Neural progenitor cell (in vitro differentiated cells): Measurements from ENCODE around the gene MRGPRX2. TPM values are rescaled to one million over a fixed set of nuclear protein-coding genes. Genes with fewer than 3 reads are reported as not detected.

Experiments used
- DNase-seq: peaks from one replicate; pipeline ENCODE4 v3.0.0-alpha.2; 2016; ENCODE audit warnings: low spot score
- H2AFZ ChIP-seq: fragments of 200-600 bp; sonication (generic); replicated peaks from 2 replicates; pipeline ENCODE4 v1.6.1; 2016; ENCODE audit warnings: antibody characterized with exemption
- H3F3A ChIP-seq: fragments of 200-600 bp; sonication (generic); 2 replicates; pipeline ENCODE4 v1.6.1; 2016; ENCODE audit warnings: antibody characterized with exemption, low read depth
- H3K27ac ChIP-seq: fragments of 200-600 bp; sonication (generic); 2 replicates; pipeline ENCODE4 v1.5.1; 2016; ENCODE audit warnings: mild to moderate bottlenecking
- H3K27me3 ChIP-seq: fragments of 200-600 bp; sonication (generic); 2 replicates; pipeline ENCODE4 v1.6.1; 2016; ENCODE audit warnings: mild to moderate bottlenecking, moderate library complexity
- H3K36me3 ChIP-seq: fragments of 200-600 bp; sonication (generic); 2 replicates; pipeline ENCODE4 v1.5.1; 2016
- H3K4me1 ChIP-seq: fragments of 200-600 bp; sonication (generic); 2 replicates; pipeline ENCODE4 v1.6.1; 2016; ENCODE audit warnings: mixed run types
- H3K4me2 ChIP-seq: fragments of 200-600 bp; sonication (generic); 2 replicates; pipeline ENCODE4 v1.6.1; 2016
- H3K4me3 ChIP-seq: fragments of 200-600 bp; sonication (generic); 2 replicates; pipeline ENCODE4 v1.5.1; 2016
- H3K79me2 ChIP-seq: fragments of 200-600 bp; sonication (generic); 2 replicates; pipeline ENCODE4 v1.6.1; 2016; ENCODE audit warnings: low read depth
- H3K9ac ChIP-seq: fragments of 200-600 bp; sonication (generic); 2 replicates; pipeline ENCODE4 v1.6.1; 2016
- H3K9me3 ChIP-seq: fragments of 200-600 bp; sonication (generic); 2 replicates; pipeline ENCODE4 v1.5.1; 2016; ENCODE audit warnings: low read depth
- H4K20me1 ChIP-seq: fragments of 200-600 bp; sonication (generic); 2 replicates; pipeline ENCODE4 v1.6.1; 2016; ENCODE audit warnings: low read depth
- H3K27ac Mint-ChIP-seq: 3 replicates; pipeline ENCODE4 v1.8.0; 2021; ENCODE audit warnings: mixed read lengths
- H3K27me3 Mint-ChIP-seq: 2 replicates; pipeline ENCODE4 v1.8.0; 2022; ENCODE audit warnings: low read depth, mild to moderate bottlenecking, inconsistent platforms, moderate library complexity, mixed read lengths; ENCODE audit not compliant: insufficient read depth
- H3K36me3 Mint-ChIP-seq: 3 replicates; pipeline ENCODE4 v1.8.0; 2021; ENCODE audit warnings: mixed read lengths
- H3K4me1 Mint-ChIP-seq: 3 replicates; pipeline ENCODE4 v1.8.0; 2021; ENCODE audit warnings: mixed read lengths
- H3K4me3 Mint-ChIP-seq: 3 replicates; pipeline ENCODE4 v1.8.0; 2021; ENCODE audit warnings: mild to moderate bottlenecking, moderate library complexity, mixed read lengths
- H3K9me3 Mint-ChIP-seq: 3 replicates; pipeline ENCODE4 v1.8.0; 2020; ENCODE audit warnings: mixed read lengths
- CTCF ChIP-seq: fragments of 200-600 bp; sonication (generic); IDR thresholded peaks from 2 replicates; pipeline ENCODE4 v1.5.1; 2017; ENCODE audit warnings: antibody characterized with exemption, mild to moderate bottlenecking
- EZH2 ChIP-seq: fragments of 200-600 bp; sonication (generic); IDR thresholded peaks from 2 replicates; pipeline ENCODE4 v1.6.1; 2017; ENCODE audit warnings: antibody characterized with exemption, mild to moderate bottlenecking, moderate library complexity
- EZH2phosphoT487 ChIP-seq: fragments of 200-600 bp; sonication (generic); IDR thresholded peaks from 2 replicates; pipeline ENCODE4 v1.6.1; 2017; ENCODE audit warnings: antibody characterized with exemption
- total RNA-seq: library from RNA; depleted of rRNA; stranded (reverse); fragments of >200 nt; gene quantifications from 2 replicates; pipeline ENCODE4 v1.2.3, GENCODE V29; 2015; ENCODE audit warnings: low replicate concordance

Gene MRGPRX2
- total RNA-seq, 1 donor from 2014 or later = not detected

- Histone ChIP-seq H3K9me3 (no peaks in the 10 kb centered on the region), H4K20me1 (no peaks in the 10 kb centered on the region), H2AFZ (no peak overlapping the region), H3K4me3 (no peak overlapping the region), H3F3A (no peaks in the 10 kb centered on the region), H3K27me3 (no peaks in the 10 kb centered on the region), H3K4me2 (no peak overlapping the region), H3K36me3 (no peaks in the 10 kb centered on the region), H3K9ac (no peak overlapping the region), H3K4me1 (no peaks in the 10 kb centered on the region), H3K79me2 (no peaks in the 10 kb centered on the region), H3K27ac (no peak overlapping the region)
- no peaks in the 10 kb centered on the region for H3K36me3 Mint-ChIP-seq
- H3K9me3 Mint-ChIP-seq = no peaks in the 10 kb centered on the region
- DNase-seq = no peak
- TF ChIP-seq EZH2 = no peak
- TF ChIP-seq CTCF = no peak
- TF ChIP-seq EZH2phosphoT487 = no peak
- H3K27ac Mint-ChIP-seq = no peak overlapping the region
- H3K4me1 Mint-ChIP-seq = no peaks in the 10 kb centered on the region
- peaks cover 6% of the 10 kb centered on the region for H3K27me3 Mint-ChIP-seq
- no peak overlapping the region for H3K4me3 Mint-ChIP-seq
Measured at GRCh38 chr11:19099093-19099492, 38.6 kb upstream of the MRGPRX2 start.

- Histone ChIP-seq H2AFZ (no peak overlapping the region), H3K9ac (no peak overlapping the region), H3K27me3 (no peaks in the 10 kb centered on the region), H3K9me3 (no peaks in the 10 kb centered on the region), H3K79me2 (no peaks in the 10 kb centered on the region), H3K4me3 (no peak overlapping the region), H3K4me2 (no peak overlapping the region), H3F3A (no peaks in the 10 kb centered on the region), H3K27ac (no peak overlapping the region), H3K4me1 (no peaks in the 10 kb centered on the region), H3K36me3 (no peaks in the 10 kb centered on the region), H4K20me1 (no peaks in the 10 kb centered on the region)
- H3K4me1 Mint-ChIP-seq = no peaks in the 10 kb centered on the region
- TF ChIP-seq EZH2 (no peak), EZH2phosphoT487 (no peak), CTCF (no peak)
- no peak overlapping the region for H3K27ac Mint-ChIP-seq
- no peaks in the 10 kb centered on the region for H3K9me3 Mint-ChIP-seq
- no peak overlapping the region for H3K4me3 Mint-ChIP-seq
- H3K27me3 Mint-ChIP-seq = peaks cover 7% of the 10 kb centered on the region
- no peak for DNase-seq
- no peaks in the 10 kb centered on the region for H3K36me3 Mint-ChIP-seq
Measured at GRCh38 chr11:19094859-19095258, 34.3 kb upstream of the MRGPRX2 start.

GRCh38 chr11:19093976-19094375 is 33.5 kb upstream of the MRGPRX2 start:
- no peak overlapping the region for H3K27ac Mint-ChIP-seq
- H3K27me3 Mint-ChIP-seq = peaks cover 7% of the 10 kb centered on the region
- H3K27me3 ChIP-seq = no peaks in the 10 kb centered on the region
- TF ChIP-seq EZH2 = no peak
- DNase-seq = no peak
- no peaks in the 10 kb centered on the region for H3F3A ChIP-seq
- no peak overlapping the region for H2AFZ ChIP-seq
- no peak overlapping the region for H3K4me2 ChIP-seq
- H3K9ac ChIP-seq = no peak overlapping the region
- H3K36me3 Mint-ChIP-seq = no peaks in the 10 kb centered on the region
- no peaks in the 10 kb centered on the region for H3K4me1 ChIP-seq
- H4K20me1 ChIP-seq = no peaks in the 10 kb centered on the region
- no peaks in the 10 kb centered on the region for H3K4me1 Mint-ChIP-seq
- H3K79me2 ChIP-seq = no peaks in the 10 kb centered on the region
- no peak overlapping the region for H3K4me3 Mint-ChIP-seq
- H3K36me3 ChIP-seq = no peaks in the 10 kb centered on the region
- H3K27ac ChIP-seq = no peak overlapping the region
- no peaks in the 10 kb centered on the region for H3K9me3 Mint-ChIP-seq
- H3K9me3 ChIP-seq = no peaks in the 10 kb centered on the region
- H3K4me3 ChIP-seq = no peak overlapping the region

GRCh38 chr11:19092850-19093249 is 32.3 kb upstream of the MRGPRX2 start:
- no peaks in the 10 kb centered on the region for H3K4me1 Mint-ChIP-seq
- no peaks in the 10 kb centered on the region for H3K9me3 Mint-ChIP-seq
- Histone ChIP-seq H3K4me2 (no peak overlapping the region), H3K27ac (no peak overlapping the region), H3K79me2 (no peaks in the 10 kb centered on the region), H3K9ac (no peak overlapping the region), H3K4me1 (no peaks in the 10 kb centered on the region), H3K36me3 (no peaks in the 10 kb centered on the region), H3F3A (no peaks in the 10 kb centered on the region), H3K4me3 (no peak overlapping the region), H2AFZ (no peak overlapping the region), H3K9me3 (no peaks in the 10 kb centered on the region), H4K20me1 (no peaks in the 10 kb centered on the region), H3K27me3 (no peaks in the 10 kb centered on the region)
- no peak for DNase-seq
- no peaks in the 10 kb centered on the region for H3K36me3 Mint-ChIP-seq
- peaks cover 9% of the 10 kb centered on the region for H3K27me3 Mint-ChIP-seq
- no peak overlapping the region for H3K4me3 Mint-ChIP-seq
- TF ChIP-seq CTCF = no peak
- TF ChIP-seq EZH2 = no peak
- TF ChIP-seq EZH2phosphoT487 = no peak
- no peak overlapping the region for H3K27ac Mint-ChIP-seq
